TTC549 (cell line): ENCODE results near the gene POLR2A.

Experiments used
- FAIRE-seq: peaks from 2 replicates; lab custom pipeline; 2012; peaks lifted over from hg19 to GRCh38; lab: Jason Lieb, UNC

Gene POLR2A

GRCh38 chr17:7484067-7484918, at the start of gene POLR2A:
POLR2A (plus strand) TSS chr17:7484366.
- FAIRE-seq = no peak

DNA sequence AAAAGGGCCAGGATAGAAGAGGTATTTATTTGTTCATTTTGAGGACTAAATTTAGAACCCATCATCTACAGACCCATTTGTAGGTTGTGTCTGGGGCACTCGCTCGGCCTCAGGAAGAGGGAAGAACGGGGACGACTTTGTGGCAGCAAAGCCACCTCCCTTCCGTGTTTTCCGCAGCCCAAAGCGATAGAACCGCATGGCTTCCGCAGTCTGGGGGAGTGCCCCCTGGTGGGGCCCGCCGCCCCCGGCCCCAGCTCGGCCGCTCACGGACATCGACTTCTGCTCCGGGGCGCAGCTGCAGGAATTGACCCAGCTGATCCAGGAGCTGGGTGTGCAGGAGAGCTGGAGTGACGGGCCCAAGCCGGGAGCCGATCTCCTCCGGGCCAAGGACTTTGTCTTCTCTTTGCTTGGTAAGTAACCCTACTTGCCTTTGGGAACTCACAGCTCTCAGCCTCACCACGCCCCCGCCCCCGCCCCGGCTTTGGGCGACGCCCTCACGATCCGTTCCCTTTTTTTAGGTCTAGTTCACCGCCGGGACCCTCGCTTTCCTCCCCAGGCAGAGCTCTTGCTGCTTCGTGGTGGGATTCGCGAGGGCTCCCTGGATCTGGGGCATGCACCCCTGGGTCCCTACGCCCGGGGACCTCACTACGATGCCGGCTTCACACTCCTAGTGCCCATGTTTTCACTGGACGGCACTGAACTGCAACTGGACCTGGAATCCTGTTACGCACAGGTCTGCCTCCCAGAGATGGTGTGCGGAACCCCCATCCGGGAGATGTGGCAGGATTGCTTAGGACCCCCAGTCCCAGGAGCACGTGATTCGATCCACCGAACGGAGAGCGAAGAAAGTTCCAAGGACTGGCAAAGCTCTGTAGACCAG, 48.2 kb upstream of the POLR2A start:
- FAIRE-seq = no peak

DNA sequence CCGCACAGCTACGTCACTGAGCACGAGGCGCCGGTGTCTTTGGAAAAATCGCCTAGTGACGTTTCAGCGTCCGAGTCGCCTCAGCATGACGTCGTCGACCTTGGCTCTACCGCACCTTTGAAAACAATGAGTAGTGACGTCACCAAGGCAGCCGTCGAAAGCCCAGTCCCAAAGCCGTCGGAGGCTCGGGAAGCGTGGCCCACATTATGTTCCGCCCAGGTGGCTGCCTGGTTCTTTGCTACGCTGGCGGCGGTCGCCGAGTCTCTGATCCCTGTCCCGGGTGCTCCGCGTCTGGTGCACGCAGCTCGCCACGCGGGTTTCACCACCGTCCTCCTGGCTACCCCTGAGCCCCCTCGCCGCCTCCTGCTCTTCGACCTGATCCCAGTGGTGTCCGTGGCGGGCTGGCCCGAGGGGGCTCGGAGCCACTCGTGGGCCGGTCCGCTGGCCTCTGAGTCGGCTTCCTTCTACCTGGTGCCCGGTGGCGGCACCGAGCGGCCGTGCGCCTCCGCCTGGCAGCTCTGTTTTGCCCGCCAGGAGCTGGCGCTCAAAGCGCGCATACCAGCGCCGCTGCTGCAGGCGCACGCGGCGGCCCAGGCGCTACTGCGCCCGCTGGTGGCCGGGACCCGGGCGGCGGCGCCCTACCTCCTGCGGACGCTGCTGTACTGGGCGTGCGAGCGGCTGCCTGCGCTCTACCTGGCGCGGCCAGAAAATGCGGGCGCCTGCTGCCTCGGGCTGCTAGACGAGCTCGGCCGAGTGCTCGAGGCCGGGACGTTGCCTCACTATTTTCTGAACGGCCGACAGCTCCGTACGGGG, 47.4 kb upstream of the POLR2A start:
- no peak for FAIRE-seq

- FAIRE-seq = no peak
These were observed 46.8 kb upstream of the POLR2A start for GRCh38 chr17:7437369-7437863.

DNA sequence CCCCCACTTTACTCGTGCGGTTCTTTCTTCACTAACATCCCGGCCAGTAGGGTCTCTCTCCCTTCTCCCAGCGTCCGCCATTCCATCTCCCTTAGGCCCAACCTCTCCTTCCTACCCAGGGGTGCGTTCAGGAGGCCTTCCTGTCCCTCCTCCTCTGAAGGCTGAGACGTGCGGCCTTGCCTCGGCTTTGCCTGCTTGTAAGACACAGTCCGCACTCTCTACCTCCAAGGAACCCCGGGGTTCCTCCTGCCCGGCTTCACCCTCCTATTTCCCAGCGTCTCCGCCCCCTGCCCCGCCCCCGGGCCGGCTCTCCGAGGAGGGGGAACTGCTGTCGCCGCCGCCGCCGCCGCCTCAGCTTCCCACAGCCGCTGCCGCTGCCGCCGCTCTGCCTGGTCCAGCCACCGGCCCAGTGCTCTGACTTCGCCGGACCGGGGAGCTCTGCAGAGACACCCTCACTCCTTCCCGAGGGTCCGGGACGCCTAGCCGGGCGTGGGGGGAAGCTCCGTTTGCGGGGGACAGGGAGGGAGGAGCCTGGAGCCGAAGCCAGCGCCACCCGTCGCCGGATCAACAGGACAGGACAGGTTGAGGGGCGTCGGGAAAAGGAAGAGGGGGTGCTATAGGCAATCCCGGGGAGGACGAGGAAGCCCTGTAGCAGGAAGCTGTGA, 46.1 kb upstream of the POLR2A start:
- no peak for FAIRE-seq

DNA sequence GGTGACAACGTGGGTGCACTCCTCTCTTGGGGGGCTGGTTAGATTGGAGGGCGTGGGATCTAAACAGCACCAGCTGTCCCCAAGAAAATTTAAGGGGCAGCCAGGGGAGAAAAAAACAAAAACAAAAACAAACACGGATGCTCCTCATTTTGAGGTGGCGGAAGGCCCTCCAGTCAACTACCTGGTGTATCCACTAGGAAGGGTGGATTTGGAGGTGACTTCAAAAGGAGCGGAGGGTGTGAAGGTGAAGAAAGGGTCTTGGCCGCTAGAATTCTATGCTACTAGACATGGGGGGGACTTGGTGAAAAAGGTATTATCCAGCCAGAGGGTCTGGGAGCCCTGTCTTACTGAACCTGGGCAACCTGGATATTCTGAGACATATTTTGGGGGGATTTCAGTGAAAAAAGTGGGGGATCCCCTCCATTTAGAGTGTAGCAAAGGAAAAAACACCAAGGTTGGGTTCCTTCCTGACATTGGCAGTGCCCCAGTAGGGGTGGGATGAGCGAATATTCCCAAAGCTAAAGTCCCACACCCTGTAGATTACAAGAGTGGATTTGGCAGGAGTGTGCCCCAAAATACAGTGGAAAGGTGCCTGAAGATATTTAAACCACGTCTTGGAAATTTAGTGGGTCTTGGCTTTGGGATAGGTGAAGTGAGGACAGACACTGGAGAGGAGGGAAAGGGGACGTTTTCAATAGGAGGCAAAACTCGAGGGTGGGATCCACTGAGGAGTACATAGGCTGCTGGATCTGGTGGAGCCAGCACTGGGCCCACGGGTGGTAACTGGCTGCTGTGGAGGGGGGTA, 45.3 kb upstream of the POLR2A start:
- FAIRE-seq = no peak

- FAIRE-seq = no peak
These were observed 44.6 kb upstream of the POLR2A start, which contains the start of gene FGF11 for GRCh38 chr17:7439462-7440112. FGF11 (plus strand) TSS chr17:7439512; CDS start chr17:7439621, 109 bp downstream.

- no peak for FAIRE-seq
These were observed 43.9 kb upstream of the POLR2A start for GRCh38 chr17:7440113-7440833.

DNA sequence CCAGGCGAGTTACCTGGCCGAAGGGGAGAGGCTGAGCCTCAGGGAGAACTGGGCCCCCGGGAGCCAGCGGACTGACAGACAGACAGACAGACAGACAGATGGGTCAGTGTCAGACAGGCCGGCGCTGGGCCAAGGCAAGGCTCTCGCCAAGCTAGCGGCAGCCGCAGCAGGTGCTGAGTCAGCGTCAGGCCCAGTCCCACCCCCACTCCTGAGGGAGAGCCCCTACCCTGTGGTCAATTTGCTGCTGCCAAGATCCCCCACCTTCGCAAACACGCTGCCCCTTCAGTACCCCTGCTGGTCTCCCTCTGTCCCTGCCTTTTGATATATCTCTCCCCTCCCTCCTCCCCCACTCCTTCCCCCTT, 43.4 kb upstream of the POLR2A start:
- FAIRE-seq = no peak

GRCh38 chr17:7441266-7441665, 42.9 kb upstream of the POLR2A start:
- no peak for FAIRE-seq

- FAIRE-seq = no peak
These were observed 42.0 kb upstream of the POLR2A start for GRCh38 chr17:7442142-7442541.

DNA sequence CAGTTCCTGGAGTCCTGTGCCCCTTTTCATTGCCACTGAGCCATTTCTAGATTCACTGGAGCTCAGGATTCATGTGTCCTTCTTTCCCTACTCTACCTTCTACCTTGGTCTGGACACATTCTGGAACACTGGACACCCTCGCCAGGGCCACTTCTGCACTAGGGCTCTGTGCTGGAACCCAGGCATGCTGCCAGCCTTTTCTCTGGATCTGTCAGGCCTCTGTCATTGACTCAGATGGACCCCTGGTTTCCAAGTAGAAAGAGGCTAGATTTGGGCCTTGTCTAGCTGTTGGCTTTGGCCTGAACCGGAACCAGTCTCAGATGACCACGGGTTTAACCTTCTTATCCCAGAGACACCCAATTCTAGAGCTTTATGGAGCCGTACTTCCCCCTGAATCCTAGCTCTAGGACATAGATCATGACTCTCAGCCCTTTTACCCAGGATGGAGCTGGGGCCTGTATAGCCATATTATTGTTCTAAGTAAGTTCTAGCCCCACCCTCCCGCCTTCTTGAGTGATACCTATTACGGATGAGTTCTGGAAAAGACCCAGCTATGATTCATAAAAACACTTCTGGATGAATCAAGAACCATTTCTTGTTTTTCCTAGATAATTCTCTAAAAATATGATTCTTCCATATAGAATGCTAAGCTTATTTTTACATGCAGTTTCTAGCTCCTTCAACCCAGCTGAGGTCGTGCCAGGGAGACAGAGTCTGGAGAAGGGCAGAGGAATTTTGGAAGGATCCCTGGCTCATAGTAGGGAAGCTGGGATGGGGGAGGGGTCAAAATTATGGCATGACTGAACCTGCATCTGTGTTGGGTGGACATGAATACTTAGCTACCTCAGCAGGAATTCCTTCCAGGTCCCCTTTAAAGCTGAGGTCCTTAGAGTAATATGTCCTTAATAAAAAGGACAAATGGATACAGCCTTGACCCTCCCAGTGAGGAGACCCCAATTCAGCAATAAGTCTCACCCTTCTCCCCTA, 40.4 kb upstream of the POLR2A start:
- no peak for FAIRE-seq

GRCh38 chr17:7444682-7445618, 39.2 kb upstream of the POLR2A start, which contains the start of gene CHRNB1:
CHRNB1 (plus strand) TSS chr17:7445061; CDS start chr17:7445128, 67 bp downstream.
- no peak for FAIRE-seq

DNA sequence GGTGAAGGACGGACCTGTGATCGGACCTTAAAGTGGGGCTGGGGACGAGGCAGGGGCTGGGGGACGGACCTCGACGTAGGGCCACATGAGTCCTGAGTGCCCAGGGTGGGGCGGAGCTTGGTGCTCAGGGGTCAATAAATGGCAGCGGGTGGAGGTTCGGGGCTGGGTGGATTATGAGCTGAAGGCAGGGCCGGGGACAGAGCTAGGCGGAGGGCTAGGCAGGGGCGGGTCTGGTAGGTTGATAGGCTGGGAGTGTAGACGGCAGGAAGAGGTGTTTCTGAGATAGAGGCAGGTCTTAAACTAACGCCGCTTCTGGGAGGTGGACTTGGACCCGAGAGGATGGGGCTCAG, 38.6 kb upstream of the POLR2A start:
- no peak for FAIRE-seq

- FAIRE-seq = no peak
These were observed 35.7 kb upstream of the POLR2A start for GRCh38 chr17:7448461-7448860.

DNA sequence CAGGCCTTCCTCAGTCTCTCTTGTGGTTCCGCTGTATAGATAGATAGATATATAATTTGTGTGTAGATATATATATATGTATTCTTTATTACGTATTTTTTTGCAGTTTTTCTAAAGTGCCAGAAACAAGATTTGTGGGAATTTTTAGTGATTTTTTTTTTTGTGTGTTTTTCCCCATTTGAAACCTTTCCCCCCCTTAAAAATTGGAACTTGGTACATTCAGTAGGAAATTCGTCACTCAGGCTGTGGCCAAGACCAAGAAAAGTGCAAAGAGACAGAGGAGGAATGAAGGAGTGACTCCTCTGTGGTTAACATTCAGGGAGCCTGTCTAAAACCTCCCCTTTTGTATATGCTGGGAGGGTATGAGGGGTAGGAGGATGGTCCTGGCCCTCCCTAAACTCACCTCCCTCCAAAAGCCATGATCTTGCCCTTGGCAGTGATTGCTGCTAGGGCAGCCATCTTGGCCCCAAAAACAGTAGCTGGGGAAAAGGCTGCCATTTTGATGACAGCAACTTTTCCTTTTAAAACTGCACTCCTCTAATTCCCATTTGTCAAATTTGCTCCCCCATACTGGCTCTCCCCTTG, 24.1 kb upstream of the POLR2A start:
- no peak for FAIRE-seq
